GM12873 (cell line): ENCODE measurements around the gene LCN12.

Experiments
- CTCF ChIP-seq: IDR thresholded peaks from 2 replicates; pipeline ENCODE4 v1.5.1; 2012; ENCODE audit warnings: low read depth, mild to moderate bottlenecking, moderate library complexity, low read length, control low read depth; ENCODE audit not compliant: insufficient read depth; ENCODE audit errors: missing control alignments

LCN12 gene

GRCh38 chr9:136963341-136963740, 11.3 kb downstream of the LCN12 start:
- no peak for TF ChIP-seq CTCF

GRCh38 chr9:136963751-136964150, 11.7 kb downstream of the LCN12 start:
- no peak for TF ChIP-seq CTCF

GRCh38 chr9:136964171-136964689, 12.2 kb downstream of the LCN12 start:
- TF ChIP-seq CTCF: no peak

GRCh38 chr9:136964833-136965422, 12.9 kb downstream of the LCN12 start:
- TF ChIP-seq CTCF: no peak

GRCh38 chr9:136965771-136966484, 13.9 kb downstream of the LCN12 start:
- TF ChIP-seq CTCF: no peak

GRCh38 chr9:136968333-136969127, 16.5 kb downstream of the LCN12 start:
- no peak for TF ChIP-seq CTCF

GRCh38 chr9:136969150-136969549, 17.1 kb downstream of the LCN12 start:
- no peak for TF ChIP-seq CTCF
